Peyer's patch (tissue), 4 donors: ENCODE data around the gene HYDIN.

Source experiments
- CTCF ChIP-seq, 6 experiments: fragments of 450-650 bp in 4 of 6; fragments of 200-600 bp in 2 of 6; sonication (generic) in 1 of 6; IDR thresholded peaks; one replicate each; pipeline ENCODE4 v1.5.1; 2017 to 2019; ENCODE audit warnings: antibody characterized with exemption in 6 of 6, mild to moderate bottlenecking in 3 of 6, moderate library complexity in 1 of 6
- POLR2A ChIP-seq, 2 donors: fragments of 450-650 bp; IDR thresholded peaks; one replicate each; pipeline ENCODE4 v1.5.1; 2017; ENCODE audit warnings: antibody characterized with exemption in 2 of 2, mild to moderate bottlenecking in 2 of 2, moderate library complexity in 2 of 2

DNA sequence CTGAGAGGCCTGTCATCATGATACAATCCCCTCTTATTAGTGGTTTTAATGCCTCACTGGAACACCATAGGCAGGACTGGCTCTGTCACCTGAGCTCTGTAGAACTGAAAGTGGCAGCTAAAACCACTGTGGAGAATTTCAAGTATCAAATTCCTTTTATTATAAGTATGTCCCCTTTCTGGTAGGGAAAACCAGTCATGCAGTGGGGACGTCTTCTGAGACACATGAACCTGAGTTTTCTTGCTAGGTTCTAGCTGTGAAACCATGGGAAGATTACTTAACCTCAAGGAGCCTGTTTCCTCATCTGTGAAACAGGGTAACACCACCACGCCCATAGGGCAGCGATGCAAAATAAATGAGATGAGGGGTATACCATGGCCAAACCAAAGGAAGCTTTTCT lies 434.2 kb downstream of the HYDIN start:
- TF ChIP-seq CTCF (IDR thresholded peaks at IDR 0.05): no peak
- no peak for TF ChIP-seq POLR2A (IDR thresholded peaks at IDR 0.05)
